IMR-90 (cell line): ENCODE results near the gene C6. TPM values are rescaled to one million over a fixed set of nuclear protein-coding genes. Genes with fewer than 3 reads are reported as not detected.
A peak's percentile ranks its signal among the peaks of the same experiment; 100 is the strongest.

ENCODE experiments used
- ATAC-seq: fragments of 200-7000 bp; cut with Tn5 transposase; 2 replicates; pipeline ENCODE4 v1.9.1; 2020; ENCODE audit warnings: low read depth, mild to moderate bottlenecking, moderate library complexity
- BruUV-seq: library from RNA; stranded (reverse); fragments of 400-500 nt; replicated peaks from 2 replicates; lab custom pipeline; 2021; lab: Mats Ljungman, UMichigan
- CTCF ChIA-PET: fragments of 300-600 bp; formaldehyde crosslinking; extraction: SDS; loops from one replicate; lab custom pipeline; 2021; ENCODE audit warnings: antibody characterized with exemption; lab: Yijun Ruan, JAX
- POLR2A ChIA-PET: fragments of 300-600 bp; sonication (Branson Sonifier 250); formaldehyde crosslinking; loops from one replicate; lab custom pipeline; 2022; ENCODE audit warnings: antibody characterized with exemption; ENCODE audit not compliant: unreplicated experiment; lab: Charles Lee
- DNase-seq: peaks from one replicate; pipeline ENCODE4 v3.0.0; 2013
- H2AFZ ChIP-seq: replicated peaks from 2 replicates; pipeline ENCODE3; 2013; ENCODE audit warnings: low read length, mild to moderate bottlenecking; ENCODE audit not compliant: poor library complexity
- H2AK5ac ChIP-seq: 2 replicates; pipeline ENCODE4 v1.6.1; 2013; ENCODE audit warnings: low read depth, low read length, inconsistent platforms
- H2AK9ac ChIP-seq: replicated peaks from 2 replicates; pipeline ENCODE3; 2013; ENCODE audit warnings: mild to moderate bottlenecking, low read depth, low read length, moderate library complexity; ENCODE audit not compliant: poor library complexity
- H2BK120ac ChIP-seq: 2 replicates; pipeline ENCODE4 v1.6.1; 2013; ENCODE audit warnings: low read depth, low read length, inconsistent platforms
- H2BK15ac ChIP-seq: 3 replicates; pipeline ENCODE4 v1.6.1; 2013; ENCODE audit warnings: low read depth, low read length, inconsistent platforms
- H2BK20ac ChIP-seq: 2 replicates; pipeline ENCODE4 v1.6.1; 2013; ENCODE audit warnings: low read depth, mild to moderate bottlenecking, inconsistent platforms, low read length, moderate library complexity
- H2BK5ac ChIP-seq: 2 replicates; pipeline ENCODE4 v1.6.1; 2013; ENCODE audit warnings: mild to moderate bottlenecking, low read depth, low read length, inconsistent platforms; ENCODE audit not compliant: poor library complexity, severe bottlenecking
- H3K14ac ChIP-seq: replicated peaks from 2 replicates; pipeline ENCODE4 v1.6.1; 2013; ENCODE audit warnings: low read depth, low read length, inconsistent platforms
- H3K18ac ChIP-seq: 2 replicates; pipeline ENCODE4 v1.6.1; 2013; ENCODE audit warnings: low read depth, low read length, control low read depth
- H3K23ac ChIP-seq: 2 replicates; pipeline ENCODE4 v1.6.1; 2013; ENCODE audit warnings: low read depth, low read length, inconsistent platforms
- H3K27ac ChIP-seq: 2 replicates; pipeline ENCODE4 v1.5.1; 2013; ENCODE audit warnings: mild to moderate bottlenecking, control low read depth, low read length; ENCODE audit not compliant: insufficient read depth
- H3K27me3 ChIP-seq: 2 replicates; pipeline ENCODE4 v1.6.1; 2013; ENCODE audit warnings: low read length; ENCODE audit not compliant: control insufficient read depth, insufficient read depth
- H3K36me3 ChIP-seq: 2 replicates; pipeline ENCODE4 v1.6.1; 2013; ENCODE audit warnings: low read length, mixed read lengths; ENCODE audit not compliant: control insufficient read depth, insufficient read depth
- H3K4ac ChIP-seq: 2 replicates; pipeline ENCODE4 v1.6.1; 2013; ENCODE audit warnings: low read depth, low read length, inconsistent platforms
- H3K4me1 ChIP-seq: 2 replicates; pipeline ENCODE4 v1.6.1; 2013; ENCODE audit warnings: low read length, mixed read lengths; ENCODE audit not compliant: control insufficient read depth, insufficient read depth
- H3K4me2 ChIP-seq: 2 replicates; pipeline ENCODE4 v1.6.1; 2013; ENCODE audit warnings: low read depth, mild to moderate bottlenecking, control low read depth, low read length, moderate library complexity
- H3K4me3 ChIP-seq: 2 replicates; pipeline ENCODE4 v1.5.1; 2013; ENCODE audit warnings: low read depth, mild to moderate bottlenecking, control low read depth, low read length, moderate library complexity; ENCODE audit not compliant: insufficient read depth
- H3K56ac ChIP-seq: 2 replicates; pipeline ENCODE4 v1.6.1; 2013; ENCODE audit warnings: low read length, inconsistent platforms; ENCODE audit not compliant: insufficient read depth; ENCODE audit errors: extremely low read depth
- H3K79me1 ChIP-seq, 2 experiments: 2 replicates each; pipeline ENCODE4 v1.6.1; 2013; ENCODE audit warnings: low read length in 2 of 2, inconsistent platforms in 1 of 2, low read depth in 1 of 2
- H3K9ac ChIP-seq: 2 replicates; pipeline ENCODE4 v1.6.1; 2013; ENCODE audit warnings: low read depth, low read length, control low read depth
- H3K9me1 ChIP-seq: 2 replicates; pipeline ENCODE4 v1.6.1; 2013; ENCODE audit warnings: low read length, inconsistent platforms; ENCODE audit not compliant: insufficient read depth
- H3K9me3 ChIP-seq: 2 replicates; pipeline ENCODE4 v1.6.1; 2013; ENCODE audit warnings: low read length; ENCODE audit not compliant: control insufficient read depth, insufficient read depth
- H4K20me1 ChIP-seq: 2 replicates; pipeline ENCODE4 v1.6.1; 2013; ENCODE audit warnings: low read length, inconsistent platforms; ENCODE audit not compliant: insufficient read depth
- H4K5ac ChIP-seq: 2 replicates; pipeline ENCODE4 v1.6.1; 2013; ENCODE audit warnings: mild to moderate bottlenecking, low read depth, low read length, control low read depth
- H4K8ac ChIP-seq, 2 experiments: 2 replicates each; pipeline ENCODE4 v1.6.1; 2013; ENCODE audit warnings: low read depth in 2 of 2, low read length in 2 of 2, control low read depth in 1 of 2, inconsistent platforms in 1 of 2
- H4K91ac ChIP-seq: 2 replicates; pipeline ENCODE4 v1.6.1; 2013; ENCODE audit warnings: low read depth, low read length, inconsistent platforms; ENCODE audit not compliant: insufficient read depth
- BHLHE40 ChIP-seq: fragments of 150-350 bp; IDR thresholded peaks from 2 replicates; pipeline ENCODE4 v1.6.1; 2016; ENCODE audit warnings: mild to moderate bottlenecking, low read depth, low read length
- CHD1 ChIP-seq: IDR thresholded peaks from 2 replicates; pipeline ENCODE4 v1.6.1; 2012; ENCODE audit warnings: low read depth, low read length, improper control_type of control experiment
- FOS ChIP-seq: fragments of 150-350 bp; IDR thresholded peaks from 2 replicates; pipeline ENCODE4 v1.6.1; 2016; ENCODE audit warnings: low read depth, low read length
- MAFK ChIP-seq: IDR thresholded peaks from 2 replicates; pipeline ENCODE4 v1.6.1; 2012; ENCODE audit warnings: low read depth, low read length, improper control_type of control experiment
- MXI1 ChIP-seq: IDR thresholded peaks from 2 replicates; pipeline ENCODE4 v1.6.1; 2012; ENCODE audit warnings: low read depth, mild to moderate bottlenecking, low read length, moderate library complexity, borderline replicate concordance
- NFE2L2 ChIP-seq: fragments of 150-350 bp; IDR thresholded peaks from 2 replicates; pipeline ENCODE4 v1.6.1; 2016; ENCODE audit warnings: low read depth, mild to moderate bottlenecking, low read length
- POLR2A ChIP-seq: IDR thresholded peaks from 2 replicates; pipeline ENCODE4 v1.6.1; 2012; ENCODE audit warnings: mild to moderate bottlenecking, low read depth, low read length
- RAD21 ChIP-seq: IDR thresholded peaks from 2 replicates; pipeline ENCODE4 v1.6.1; 2012; ENCODE audit warnings: low read length, improper control_type of control experiment
- RCOR1 ChIP-seq: IDR thresholded peaks from 2 replicates; pipeline ENCODE4 v1.6.1; 2012; ENCODE audit warnings: mild to moderate bottlenecking, low read length, improper control_type of control experiment; ENCODE audit not compliant: insufficient replicate concordance
- RFX5 ChIP-seq: IDR thresholded peaks from 2 replicates; pipeline ENCODE4 v1.8.0; 2012; ENCODE audit warnings: low read depth, mild to moderate bottlenecking, low read length, moderate library complexity
- SMC3 ChIP-seq: fragments of 150-350 bp; IDR thresholded peaks from 2 replicates; pipeline ENCODE4 v1.6.1; 2016; ENCODE audit warnings: low read depth, mild to moderate bottlenecking, antibody characterized with exemption, low read length, moderate library complexity
- USF2 ChIP-seq: fragments of 150-350 bp; IDR thresholded peaks from 2 replicates; pipeline ENCODE4 v1.6.1; 2017; ENCODE audit warnings: mild to moderate bottlenecking, antibody characterized with exemption, low read length, low read depth
- WGBS, 2 experiments: methylation state at CpG; one replicate each; pipeline versions ENCODE4 v1.1.5 to v1.1.7; 2013; ENCODE audit warnings: missing lambda C conversion rate in 2 of 2; ENCODE audit not compliant: insufficient read length in 1 of 2; ENCODE audit errors: extremely low coverage in 2 of 2; 5-methylcytosine and 5-hydroxymethylcytosine counted together
- dilution Hi-C: fragments of 300-500 bp; cut with HindIII; formaldehyde crosslinking; loops from one replicate; pipeline ENCODE4 v1.14.3; 2018; ENCODE audit warnings: low sequenced_read_pairs; ENCODE audit not compliant: unreplicated experiment
- in situ Hi-C: fragments of 300-500 bp; cut with MboI; formaldehyde crosslinking; loops from 3 replicates; pipeline ENCODE4 v1.14.3; 2019; ENCODE audit warnings: low sequenced_read_pairs, inconsistent platforms, mixed read lengths
- intact Hi-C: fragments of 100-400 bp; cut with micrococcal nuclease; formaldehyde crosslinking; loops from 2 replicates; pipeline ENCODE4 v1.10.0; 2022
- polyA plus RNA-seq, 3 experiments: library from polyadenylated mRNA; depleted of rRNA; stranded (reverse); fragments of >200 nt; gene quantifications; 2 replicates each; pipeline ENCODE4 v1.2.3, GENCODE V29; 2012; ENCODE audit warnings: low replicate concordance in 1 of 3
- total RNA-seq: library from RNA; depleted of rRNA; stranded (reverse); fragments of >200 nt; gene quantifications from 2 replicates; pipeline ENCODE4 v1.2.3, GENCODE V29; 2012
- TF ChIP-seq, protein P1 (sequence below): fragments of 150-350 bp; IDR thresholded peaks from 2 replicates; pipeline ENCODE4 v1.6.1; 2016; ENCODE audit warnings: low read depth, mild to moderate bottlenecking, low read length, moderate library complexity, borderline replicate concordance

The C6 gene
- total and polyA plus RNA-seq, 2 of the 4 experiments (the other 2 are of a cell fraction) = 0.05 to 0.18 TPM

DNA sequence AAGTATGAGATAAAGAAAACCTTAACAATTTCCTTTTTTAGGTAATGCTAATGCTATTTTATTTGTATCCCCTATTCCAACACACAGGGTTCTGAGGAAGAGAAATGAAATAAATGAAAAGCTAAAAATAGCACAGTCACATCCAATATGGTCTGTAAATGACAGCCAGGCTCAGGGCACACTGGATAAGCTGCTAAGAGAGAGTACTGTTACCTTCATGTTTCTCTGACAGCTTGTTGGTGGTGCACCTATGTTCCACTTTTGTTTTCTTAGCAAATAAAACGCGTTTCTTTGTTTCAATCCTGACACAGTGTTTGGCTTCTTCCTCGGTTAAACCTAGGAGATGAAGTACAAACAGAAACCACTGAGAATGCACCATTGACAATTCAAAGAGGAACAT lies 41.3 kb downstream of the C6 start:
- no peak overlapping the region for H2BK5ac ChIP-seq
- H3K27ac ChIP-seq = no peak overlapping the region
- no peak overlapping the region for H2BK120ac ChIP-seq
- no peak overlapping the region; a peak in 1 of 4 replicates for H4K8ac ChIP-seq
- no peaks in the 10 kb centered on the region for H3K36me3 ChIP-seq
- CTCF ChIA-PET = no interaction called here
- in situ Hi-C loops (no loop called here), dilution Hi-C loops (no loop called here), intact Hi-C loops (no loop called here)
- no peaks in the 10 kb centered on the region for H3K9me1 ChIP-seq
- H3K9ac ChIP-seq = no peak overlapping the region
- H3K4me1 ChIP-seq = peaks cover 5% of the 10 kb centered on the region; the same call in 1 of the 2 replicates
- H3K4me2 ChIP-seq = no peak overlapping the region
- POLR2A ChIA-PET = no interaction called here
- no peak for ATAC-seq
- WGBS, 2 experiments = 95% methylated on average over 3 of the region's 3 CpGs; no CpG with 5 or more reads in 1 of the 2 experiments
- H3K9me3 ChIP-seq = no peaks in the 10 kb centered on the region
- TF ChIP-seq POLR2A (no peak), NFE2L2 (no peak), CHD1 (no peak), RAD21 (no peak), MAFK (no peak), RFX5 (no peak), BHLHE40 (no peak), SMC3 (no peak), MXI1 (no peak), RCOR1 (no peak), FOS (no peak), USF2 (no peak)
- TF ChIP-seq, protein P1, sequence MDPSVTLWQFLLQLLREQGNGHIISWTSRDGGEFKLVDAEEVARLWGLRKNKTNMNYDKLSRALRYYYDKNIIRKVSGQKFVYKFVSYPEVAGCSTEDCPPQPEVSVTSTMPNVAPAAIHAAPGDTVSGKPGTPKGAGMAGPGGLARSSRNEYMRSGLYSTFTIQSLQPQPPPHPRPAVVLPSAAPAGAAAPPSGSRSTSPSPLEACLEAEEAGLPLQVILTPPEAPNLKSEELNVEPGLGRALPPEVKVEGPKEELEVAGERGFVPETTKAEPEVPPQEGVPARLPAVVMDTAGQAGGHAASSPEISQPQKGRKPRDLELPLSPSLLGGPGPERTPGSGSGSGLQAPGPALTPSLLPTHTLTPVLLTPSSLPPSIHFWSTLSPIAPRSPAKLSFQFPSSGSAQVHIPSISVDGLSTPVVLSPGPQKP = no peak
- no peak overlapping the region for H2AFZ ChIP-seq
- no peaks in the 10 kb centered on the region for H3K79me1 ChIP-seq
- BruUV-seq = no TSS peak
- 0 out of 2 replicates have a peak overlapping the region, but pooled peaks have one; percentile 18 for H4K91ac ChIP-seq
- H2BK15ac ChIP-seq = 0 out of 3 replicates have a peak overlapping the region, but pooled peaks have one; percentile 49
- no peak overlapping the region for H3K4me3 ChIP-seq
- no peak overlapping the region for H2AK9ac ChIP-seq
- H3K56ac ChIP-seq = no peak overlapping the region
- H3K27me3 ChIP-seq = no peaks in the 10 kb centered on the region
- H4K20me1 ChIP-seq = no peaks in the 10 kb centered on the region
- DNase-seq = no peak
- peak overlapping the region; percentile 12; the same call in 1 of the 2 replicates for H2BK20ac ChIP-seq
- H4K5ac ChIP-seq = no peak overlapping the region
- no peak overlapping the region for H3K14ac ChIP-seq
- no peak overlapping the region for H2AK5ac ChIP-seq
- H3K18ac ChIP-seq = peak overlapping the region; percentile 69; the same call in 1 of the 2 replicates
- no peak overlapping the region for H3K23ac ChIP-seq
- no peak overlapping the region for H3K4ac ChIP-seq
